HepG2 (cell line): ENCODE data around the gene ADGRE3. TPM values are rescaled to one million over a fixed set of nuclear protein-coding genes. Genes with fewer than 3 reads are reported as not detected.

Experiments used
- ATAC-seq: fragments of 200-7000 bp; cut with Tn5 transposase; 3 replicates; pipeline ENCODE4 v1.9.1; 2020; ENCODE audit warnings: mild to moderate bottlenecking, moderate library complexity
- BruUV-seq: library from RNA; stranded (reverse); fragments of 400-500 nt; replicated peaks from 2 replicates; lab custom pipeline; 2021; lab: Mats Ljungman, UMichigan
- CTCF ChIA-PET: fragments of 300-600 bp; formaldehyde crosslinking; extraction: SDS; loops from one replicate; lab custom pipeline; 2021; ENCODE audit warnings: low total read pairs, inconsistent platforms, low intra/inter-chr PET ratio; lab: Yijun Ruan, JAX
- POLR2A ChIA-PET: fragments of 350-600 bp; sonication (Branson Sonifier 250); formaldehyde crosslinking; loops from one replicate; lab custom pipeline; 2020; ENCODE audit warnings: antibody characterized with exemption, inconsistent platforms; lab: Yijun Ruan, JAX
- DNase-seq: peaks from one replicate; pipeline ENCODE4 v3.0.0-alpha.2; 2015; ENCODE audit warnings: low spot score
- FAIRE-seq: peaks from 3 replicates; lab custom pipeline; 2011; peaks lifted over from hg19 to GRCh38; lab: Jason Lieb, UNC
- H2AFZ ChIP-seq: one replicate; pipeline ENCODE4 v1.6.1; 2011; ENCODE audit warnings: low read length, inconsistent platforms
- H3K27ac ChIP-seq: fragments of 300-600 bp; 3 replicates; pipeline ENCODE4 v1.8.0; 2011; ENCODE audit warnings: mixed run types, mild to moderate bottlenecking, mixed read lengths, low read length, inconsistent platforms; ENCODE audit not compliant: insufficient read depth; ENCODE audit errors: extremely low read length
- H3K27me3 ChIP-seq, 2 experiments: fragments of 200-600 bp in 1 of 2; 2 replicates in 1 of 2; 3 replicates in 1 of 2; pipeline versions ENCODE4 v1.6.0 to v1.8.0; 2011; ENCODE audit warnings: low read length in 2 of 2, mild to moderate bottlenecking in 2 of 2, moderate library complexity in 2 of 2, inconsistent platforms in 1 of 2; ENCODE audit not compliant: insufficient read depth in 2 of 2, control insufficient read depth in 1 of 2
- H3K36me3 ChIP-seq, 2 experiments: fragments of 200-600 bp in 1 of 2; replicated peaks in 1 of 2; 2 replicates in 1 of 2; 3 replicates in 1 of 2; pipeline versions ENCODE4 v1.5.1 to v1.8.0; 2011; ENCODE audit warnings: low read length in 2 of 2, inconsistent platforms in 1 of 2; ENCODE audit not compliant: insufficient read depth in 2 of 2, control insufficient read depth in 1 of 2
- H3K4me1 ChIP-seq: 2 replicates; pipeline ENCODE4 v1.5.1; 2012; ENCODE audit warnings: low read length, inconsistent platforms; ENCODE audit not compliant: insufficient read depth
- H3K4me2 ChIP-seq: 2 replicates; pipeline ENCODE4 v1.6.0; 2011; ENCODE audit warnings: low read depth, low read length, inconsistent platforms
- H3K4me3 ChIP-seq, 3 experiments: fragments of 200-600 bp in 1 of 3; sonication (generic), shearing (Covaris generic) in 1 of 3; replicated peaks in 1 of 3; 2 replicates each; pipeline ENCODE4 v1.5.1; 2011 to 2016; ENCODE audit warnings: low read length in 3 of 3, inconsistent platforms in 2 of 3, low read depth in 2 of 3, mild to moderate bottlenecking in 2 of 3, control low read depth in 1 of 3, mixed read lengths in 1 of 3; ENCODE audit not compliant: insufficient read depth in 1 of 3
- H3K79me2 ChIP-seq: one replicate; pipeline ENCODE4 v1.6.1; 2011; ENCODE audit warnings: low read length, inconsistent platforms; ENCODE audit not compliant: insufficient read depth
- H3K9ac ChIP-seq: 2 replicates; pipeline ENCODE4 v1.6.0; 2011; ENCODE audit warnings: mild to moderate bottlenecking, low read depth, low read length, inconsistent platforms; ENCODE audit not compliant: insufficient read depth
- H3K9me3 ChIP-seq: 2 replicates; pipeline ENCODE4 v1.5.1; 2012; ENCODE audit warnings: mild to moderate bottlenecking, low read length
- H4K20me1 ChIP-seq: 2 replicates; pipeline ENCODE4 v1.6.0; 2011; ENCODE audit warnings: inconsistent platforms, mild to moderate bottlenecking, low read length, moderate library complexity; ENCODE audit not compliant: insufficient read depth
- EHMT2 ChIP-seq: fragments of 200-600 bp; sonication (generic); IDR thresholded peaks from 2 replicates; pipeline ENCODE4 v1.7.0; 2017; ENCODE audit warnings: antibody characterized with exemption, low read depth, low read length, borderline replicate concordance
- FOXK1 ChIP-seq: sonication (generic); formaldehyde crosslinking; IDR thresholded peaks from 2 replicates; pipeline ENCODE4 v1.4.0; 2020; ENCODE audit warnings: low read depth, missing genetic modification reagents, borderline replicate concordance
- IKZF1 ChIP-seq: fragments of 450-650 bp; IDR thresholded peaks from 2 replicates; pipeline ENCODE4 v1.7.1; 2016
- WGBS: methylation state at CpG from one replicate; pipeline ENCODE4 v1.1.6; 2017; ENCODE audit warnings: low lambda C conversion rate; 5-methylcytosine and 5-hydroxymethylcytosine counted together
- in situ Hi-C: cut with HindIII; loops from 2 replicates; pipeline ENCODE4 v1.10.0; 2017; ENCODE audit warnings: low pct_unique_long_range_greater_than_20kb; ENCODE audit not compliant: extremely low pct_ligation_motif_present
- intact Hi-C: fragments of 100-400 bp; cut with micrococcal nuclease; formaldehyde crosslinking; loops from one replicate; pipeline ENCODE4 v1.10.0; 2022; ENCODE audit not compliant: unreplicated experiment
- polyA plus RNA-seq, 8 experiments: library from polyadenylated mRNA; depleted of rRNA in 3 of 8; stranded (reverse) in 7 of 8; unstranded in 1 of 8; fragments of >200 nt; fragmentation: Illumina TruSeq in 4 of 8; extraction: Trizol in 4 of 8; gene quantifications; 2 replicates each; pipeline versions ENCODE4 v1.2.1 to v1.2.3, GENCODE V29; 2011 to 2016; ENCODE audit warnings: low read depth in 4 of 8, missing spikeins in 1 of 8, mixed read lengths in 1 of 8; ENCODE audit not compliant: insufficient read depth in 1 of 8
- total RNA-seq, 5 experiments: library from RNA; depleted of rRNA; stranded (reverse); fragments of >200 nt; fragmentation: Illumina TruSeq; extraction: Trizol; gene quantifications; 2 replicates each; pipeline ENCODE4 v1.2.3, GENCODE V29; 2016; ENCODE audit warnings: low read depth in 1 of 5

The ADGRE3 gene
- total and polyA plus RNA-seq, 2 of the 13 experiments (the other 11 are each of a cell fraction or from before 2014, with no cell fraction given) = not detected

DNA sequence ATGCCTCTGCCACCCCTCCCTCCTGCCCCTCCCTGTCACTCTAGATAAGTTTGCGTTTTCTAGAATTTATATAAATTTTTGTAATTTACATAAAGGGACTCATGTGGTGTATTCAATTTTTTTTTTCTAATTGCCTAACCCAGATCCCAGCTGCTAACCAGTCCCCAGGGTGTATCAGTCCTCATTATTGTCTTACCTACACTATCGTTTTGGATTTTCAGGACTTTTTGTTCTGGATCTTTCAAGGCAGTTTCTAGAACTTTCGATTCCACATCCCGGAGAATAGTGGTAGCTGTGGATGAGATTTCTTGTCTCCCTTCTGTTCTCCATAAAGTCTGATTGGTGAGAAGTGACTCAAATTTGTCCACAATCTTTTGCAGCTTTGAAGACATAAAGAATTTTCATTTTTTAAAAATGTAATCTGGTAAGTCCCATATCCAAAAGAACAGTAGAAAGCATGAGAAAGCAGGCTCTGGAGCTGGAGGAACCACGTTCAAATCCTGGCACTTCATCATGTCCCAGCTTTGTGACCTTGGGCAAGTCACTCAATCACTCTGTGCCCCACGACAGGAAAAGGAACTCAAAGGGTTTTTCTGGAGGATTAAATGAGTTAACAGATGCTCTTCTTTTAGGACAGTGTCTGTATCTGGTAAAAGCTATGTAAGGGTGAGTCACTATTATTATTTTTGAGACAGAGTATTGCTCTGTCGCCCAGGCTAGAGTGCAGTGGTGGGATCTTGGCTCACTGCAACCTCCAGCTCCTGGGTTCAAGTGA, 19.7 kb downstream of the ADGRE3 start:
- Histone ChIP-seq H3K27ac (no peak overlapping the region), H2AFZ (no peak overlapping the region), H3K4me3 (no peak overlapping the region), H4K20me1 (no peaks in the 10 kb centered on the region), H3K4me1 (0 out of 2 replicates have a peak, but pooled peaks cover 10% of the 10 kb centered on the region), H3K4me2 (no peak overlapping the region), H3K9ac (no peak overlapping the region), H3K27me3 (no peaks in the 10 kb centered on the region), H3K79me2 (no peaks in the 10 kb centered on the region), H3K36me3 (no peaks in the 10 kb centered on the region), H3K9me3 (no peaks in the 10 kb centered on the region)
- FAIRE-seq (no peak), ATAC-seq (no peak), DNase-seq (no peak)
- in situ Hi-C loops = no loop called here
- intact Hi-C loops = no loop called here
- POLR2A ChIA-PET = no interaction called here
- BruUV-seq = no TSS peak
- TF ChIP-seq EHMT2 = no peak
- CTCF ChIA-PET = no interaction called here
- WGBS = 3% methylated on average over 7 of the region's 7 CpGs

DNA sequence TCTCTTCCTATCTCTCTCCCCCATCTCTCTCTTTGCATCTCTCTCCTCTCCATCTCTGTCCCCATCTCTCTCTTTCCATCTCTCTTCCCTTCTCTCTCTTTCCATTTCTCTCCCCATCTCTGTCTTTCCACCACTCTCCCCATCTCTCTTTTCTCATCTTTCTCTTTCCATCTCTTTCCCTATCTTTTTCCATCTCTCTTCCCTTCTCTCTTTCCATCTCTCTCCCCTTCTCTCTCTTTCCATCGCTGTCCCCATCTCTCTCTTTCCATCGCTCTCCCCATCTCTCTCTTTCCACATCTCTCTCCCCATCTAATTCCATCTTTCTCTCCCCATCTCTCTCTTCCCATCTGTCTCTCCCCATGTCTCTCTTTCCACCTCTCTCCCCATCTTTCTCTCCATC, 24.5 kb downstream of the ADGRE3 start:
- ChIA-PET POLR2A (no interaction called here), CTCF (no interaction called here)
- no peak for FAIRE-seq
- no peak overlapping the region for H3K4me2 ChIP-seq
- H3K4me1 ChIP-seq = no peaks in the 10 kb centered on the region
- no peak overlapping the region for H3K9ac ChIP-seq
- H2AFZ ChIP-seq = no peak overlapping the region
- no peak overlapping the region for H3K27ac ChIP-seq
- H3K4me3 ChIP-seq = no peak overlapping the region
- no peak for DNase-seq
- no peak for ATAC-seq
- in situ Hi-C loops = no loop called here
- H3K79me2 ChIP-seq = no peaks in the 10 kb centered on the region
- WGBS = 1% methylated on average over 2 of the region's 2 CpGs
- no TSS peak for BruUV-seq
- no peaks in the 10 kb centered on the region for H4K20me1 ChIP-seq
- H3K27me3 ChIP-seq = no peaks in the 10 kb centered on the region
- intact Hi-C loops = no loop called here
- no peaks in the 10 kb centered on the region for H3K36me3 ChIP-seq
- TF ChIP-seq FOXK1 (CRISPR knock-in tag) (no peak), IKZF1 (0 out of 2 replicates have a peak, but pooled peaks have one; percentile 42)
- H3K9me3 ChIP-seq = no peaks in the 10 kb centered on the region
